PC-3 (cell line): ENCODE data around the gene SHC4. TPM values are rescaled to one million over a fixed set of nuclear protein-coding genes. Genes with fewer than 3 reads are reported as not detected.

Experiments used
- ATAC-seq: fragments of 200-7000 bp; cut with Tn5 transposase; 2 replicates; pipeline ENCODE4 v1.9.1; 2020; ENCODE audit warnings: mild to moderate bottlenecking, moderate library complexity
- BruUV-seq: library from RNA; stranded (reverse); fragments of 400-500 nt; replicated peaks from 2 replicates; lab custom pipeline; 2021; lab: Mats Ljungman, UMichigan
- CTCF ChIA-PET: fragments of 300-600 bp; sonication (Branson Sonifier 250); formaldehyde crosslinking; loops from one replicate; lab custom pipeline; 2022; ENCODE audit warnings: antibody characterized with exemption; lab: Charles Lee
- POLR2A ChIA-PET: fragments of 300-600 bp; sonication (Branson Sonifier 250); formaldehyde crosslinking; loops from one replicate; lab custom pipeline; 2022; ENCODE audit warnings: antibody characterized with exemption; ENCODE audit not compliant: unreplicated experiment; lab: Charles Lee
- DNase-seq: peaks from one replicate; pipeline ENCODE4 v3.0.0-alpha.2; 2015
- H2AFZ ChIP-seq: fragments of 300-600 bp; sonication (generic); 2 replicates; pipeline ENCODE4 v1.6.0; 2016; ENCODE audit warnings: antibody characterized with exemption, low read length
- H3F3A ChIP-seq: fragments of 300-600 bp; sonication (generic); one replicate; pipeline ENCODE4 v1.6.0; 2017; ENCODE audit warnings: antibody characterized with exemption, low read length, control low read depth, mild to moderate bottlenecking; ENCODE audit not compliant: unreplicated experiment
- H3K27ac ChIP-seq: fragments of 300-600 bp; sonication (generic); 2 replicates; pipeline ENCODE4 v1.5.1; 2016; ENCODE audit warnings: mild to moderate bottlenecking, low read length
- H3K27me3 ChIP-seq: fragments of 300-600 bp; sonication (generic); 2 replicates; pipeline ENCODE4 v1.6.1; 2016; ENCODE audit warnings: low read length, mixed read lengths
- H3K36me3 ChIP-seq: fragments of 300-600 bp; sonication (generic); 2 replicates; pipeline ENCODE4 v1.6.1; 2016; ENCODE audit warnings: low read depth, mixed run types, low read length, mixed read lengths
- H3K4me1 ChIP-seq: fragments of 300-600 bp; sonication (generic); 2 replicates; pipeline ENCODE4 v1.5.1; 2016; ENCODE audit warnings: low read length; ENCODE audit not compliant: insufficient read depth
- H3K4me2 ChIP-seq: fragments of 300-600 bp; sonication (generic); 2 replicates; pipeline ENCODE4 v1.6.0; 2016; ENCODE audit warnings: low read length
- H3K4me3 ChIP-seq: fragments of 300-600 bp; sonication (generic); 2 replicates; pipeline ENCODE4 v1.5.1; 2016; ENCODE audit warnings: mild to moderate bottlenecking, low read length, mixed read lengths
- H3K79me2 ChIP-seq: fragments of 300-600 bp; sonication (generic); 2 replicates; pipeline ENCODE4 v1.6.1; 2017; ENCODE audit warnings: low read length, mixed read lengths
- H3K9ac ChIP-seq: fragments of 300-600 bp; sonication (generic); 2 replicates; pipeline ENCODE4 v1.6.0; 2016; ENCODE audit warnings: mild to moderate bottlenecking, low read length
- H3K9me2 ChIP-seq: fragments of 300-600 bp; sonication (generic); replicated peaks from 2 replicates; pipeline ENCODE4 v1.6.1; 2016; ENCODE audit warnings: mixed run types, low read length, mixed read lengths
- H3K9me3 ChIP-seq: fragments of 300-600 bp; sonication (generic); 2 replicates; pipeline ENCODE4 v1.6.1; 2016; ENCODE audit warnings: low read length, mixed read lengths
- H4K20me1 ChIP-seq: fragments of 300-600 bp; sonication (generic); 2 replicates; pipeline ENCODE4 v1.6.1; 2016; ENCODE audit warnings: low read length, mixed read lengths
- EZH2 ChIP-seq: fragments of 300-600 bp; sonication (generic); IDR thresholded peaks from one replicate; pipeline ENCODE4 v1.6.1; 2017; ENCODE audit warnings: antibody characterized with exemption, mild to moderate bottlenecking, low read length; ENCODE audit not compliant: unreplicated experiment
- EZH2phosphoT487 ChIP-seq: fragments of 300-600 bp; sonication (generic); IDR thresholded peaks from 2 replicates; pipeline ENCODE4 v1.6.1; 2018; ENCODE audit warnings: mild to moderate bottlenecking, antibody characterized with exemption, low read length, borderline replicate concordance
- intact Hi-C: fragments of 100-400 bp; cut with micrococcal nuclease; formaldehyde crosslinking; loops from 2 replicates; pipeline ENCODE4 v1.9.0; 2023
- total RNA-seq: library from RNA; depleted of rRNA; stranded (reverse); fragments of >200 nt; gene quantifications from 2 replicates; pipeline ENCODE4 v1.2.3, GENCODE V29; 2014
- TF ChIP-seq, protein P1 (sequence below): fragments of 300-600 bp; sonication (generic); conservative IDR thresholded peaks from 2 replicates; pipeline ENCODE4 v1.5.1; 2017; ENCODE audit warnings: antibody characterized with exemption, low read depth, mild to moderate bottlenecking, low read length

The SHC4 gene
- total RNA-seq, 1 experiment from 2014 or later, result 2.4 TPM

DNA sequence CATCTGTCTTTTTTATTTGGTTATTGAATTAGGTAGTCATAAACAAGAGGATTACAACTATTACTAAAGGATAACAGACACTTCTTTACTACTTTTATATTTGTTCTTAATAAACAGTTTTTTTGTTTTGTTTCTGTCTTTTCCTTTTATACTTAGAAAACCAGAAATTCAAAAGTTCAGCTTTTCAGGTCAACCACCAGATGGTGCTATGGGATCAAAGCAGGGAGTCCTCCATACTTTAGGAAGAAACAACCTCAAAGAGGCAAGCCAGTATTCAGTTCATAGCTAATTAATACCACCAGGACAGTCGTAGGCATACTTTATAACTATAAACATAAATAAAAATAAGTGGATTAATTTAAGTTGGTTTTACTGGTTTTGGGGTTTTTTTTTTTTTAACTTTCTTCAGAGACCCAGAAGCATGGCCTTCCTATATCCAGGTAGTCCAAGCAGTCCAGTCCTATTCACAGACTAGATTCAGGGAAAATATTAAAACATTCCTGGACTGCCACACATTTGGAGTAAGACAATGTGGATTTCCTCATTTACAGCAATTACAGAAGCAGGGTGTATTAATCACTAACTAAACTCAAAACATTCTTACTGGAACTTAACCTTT lies 101.8 kb downstream of the SHC4 start:
- POLR2A ChIA-PET, result interaction anchor here (0.8 kb wide), 1 partner anchor 39 kb away, joined by 7 read pairs; no protein-coding TSS in a partner anchor
- Histone ChIP-seq H3K36me3 (no peaks in the 10 kb centered on the region), H3K4me1 (peaks cover 40% of the 10 kb centered on the region), H3K79me2 (no peaks in the 10 kb centered on the region), H3K27me3 (no peaks in the 10 kb centered on the region), H3K9me2 (no peaks in the 10 kb centered on the region), H2AFZ (0 out of 2 replicates have a peak overlapping the region, but pooled peaks have one; percentile 35), H3K4me3 (no peak overlapping the region), H3K27ac (peak overlapping the region; percentile 58), H3K9me3 (no peaks in the 10 kb centered on the region), H3K9ac (peak overlapping the region; percentile 21; the same call in 1 of the 2 replicates), H3K4me2 (no peak overlapping the region), H3F3A (no peaks in the 10 kb centered on the region), H4K20me1 (no peaks in the 10 kb centered on the region)
- TF ChIP-seq EZH2phosphoT487, result no peak
- TF ChIP-seq, protein P1, sequence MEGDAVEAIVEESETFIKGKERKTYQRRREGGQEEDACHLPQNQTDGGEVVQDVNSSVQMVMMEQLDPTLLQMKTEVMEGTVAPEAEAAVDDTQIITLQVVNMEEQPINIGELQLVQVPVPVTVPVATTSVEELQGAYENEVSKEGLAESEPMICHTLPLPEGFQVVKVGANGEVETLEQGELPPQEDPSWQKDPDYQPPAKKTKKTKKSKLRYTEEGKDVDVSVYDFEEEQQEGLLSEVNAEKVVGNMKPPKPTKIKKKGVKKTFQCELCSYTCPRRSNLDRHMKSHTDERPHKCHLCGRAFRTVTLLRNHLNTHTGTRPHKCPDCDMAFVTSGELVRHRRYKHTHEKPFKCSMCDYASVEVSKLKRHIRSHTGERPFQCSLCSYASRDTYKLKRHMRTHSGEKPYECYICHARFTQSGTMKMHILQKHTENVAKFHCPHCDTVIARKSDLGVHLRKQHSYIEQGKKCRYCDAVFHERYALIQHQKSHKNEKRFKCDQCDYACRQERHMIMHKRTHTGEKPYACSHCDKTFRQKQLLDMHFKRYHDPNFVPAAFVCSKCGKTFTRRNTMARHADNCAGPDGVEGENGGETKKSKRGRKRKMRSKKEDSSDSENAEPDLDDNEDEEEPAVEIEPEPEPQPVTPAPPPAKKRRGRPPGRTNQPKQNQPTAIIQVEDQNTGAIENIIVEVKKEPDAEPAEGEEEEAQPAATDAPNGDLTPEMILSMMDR, result peak; percentile 88
- CTCF ChIA-PET, result interaction anchor here (0.6 to 2.0 kb wide), 5 partner anchors 102 to 284 kb away, joined by 3 to 17 read pairs (median 10); partner anchors contain the start of gene SHC4
- DNase-seq (peak; percentile 68), ATAC-seq (peak; percentile 29; the same call in 1 of the 2 replicates)
- intact Hi-C loops, result loop anchor here (1.0 to 5.0 kb wide), 6 partner anchors 104 to 1285 kb away; partner anchors contain the start of genes FGF7 and SECISBP2L
- BruUV-seq, result no TSS peak

DNA sequence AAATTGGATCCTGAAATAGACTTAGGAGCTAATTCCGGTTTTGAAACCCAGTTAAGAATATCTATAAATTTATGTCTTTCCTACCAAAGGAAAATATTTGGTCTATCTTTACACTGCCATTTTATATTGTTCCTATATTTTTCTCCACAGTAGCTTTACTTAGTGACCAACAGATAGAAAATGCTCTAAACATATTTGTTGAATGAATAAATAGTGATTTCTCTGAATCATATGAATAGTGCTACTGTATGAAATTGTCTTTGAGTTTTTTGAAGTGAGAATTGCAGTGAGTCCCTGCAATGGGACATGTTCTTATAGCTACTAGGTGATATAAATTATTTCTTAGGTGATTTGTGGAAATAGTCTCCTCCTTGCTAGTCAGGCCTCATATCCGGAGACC lies 104.3 kb downstream of the SHC4 start:
- H3K36me3 ChIP-seq, result no peaks in the 10 kb centered on the region
- no peaks in the 10 kb centered on the region for H3K79me2 ChIP-seq
- no peak overlapping the region for H3K4me3 ChIP-seq
- no peaks in the 10 kb centered on the region for H4K20me1 ChIP-seq
- peak overlapping the region; percentile 64 for H3K27ac ChIP-seq
- H3K4me1 ChIP-seq, result peaks cover 31% of the 10 kb centered on the region
- ChIA-PET POLR2A (no interaction called here), CTCF (interaction anchor here (0.6 to 1.3 kb wide), 3 partner anchors 49 to 140 kb away, joined by 3 to 4 read pairs (median 3); partner anchors contain the start of gene CEP152)
- H3K9ac ChIP-seq, result no peak overlapping the region
- H3F3A ChIP-seq, result no peaks in the 10 kb centered on the region
- no peak overlapping the region for H2AFZ ChIP-seq
- peak; percentile 52 for DNase-seq
- no peak for TF ChIP-seq EZH2phosphoT487
- no peak for TF ChIP-seq EZH2
- TF ChIP-seq, protein P1, result no peak
- H3K9me2 ChIP-seq, result no peaks in the 10 kb centered on the region
- no peaks in the 10 kb centered on the region for H3K27me3 ChIP-seq
- H3K4me2 ChIP-seq, result peak overlapping the region; percentile 21
- intact Hi-C loops, result loop anchor here (2.0 to 5.0 kb wide), 2 partner anchors 47 to 137 kb away; partner anchors contain the start of gene CEP152
- no peaks in the 10 kb centered on the region for H3K9me3 ChIP-seq
- BruUV-seq, result no TSS peak
- ATAC-seq, result peak; percentile 64
